HEK293 (cell line): Measurements from ENCODE around the gene LAMC3.

Experiments used
- CTCF ChIA-PET: fragments of 350-600 bp; formaldehyde crosslinking; extraction: SDS; loops from one replicate; lab custom pipeline; 2021; ENCODE audit warnings: antibody characterized with exemption; lab: Yijun Ruan, JAX
- POLR2A ChIA-PET: fragments of 300-600 bp; formaldehyde crosslinking; extraction: SDS; loops from one replicate; lab custom pipeline; 2020; ENCODE audit warnings: antibody characterized with exemption, inconsistent platforms; lab: Yijun Ruan, JAX
- H3K27ac ChIP-seq: fragments of 200-500 bp; sonication (Bioruptor generic); 2 replicates; pipeline ENCODE4 v1.5.1; 2014; ENCODE audit warnings: low read depth, low read length, control low read depth, inconsistent platforms; ENCODE audit errors: extremely low read depth
- H3K36me3 ChIP-seq, 2 experiments: fragments of 200-500 bp in 1 of 2; sonication (Bioruptor generic) in 1 of 2; 1 replicate in 1 of 2; 2 replicates in 1 of 2; pipeline ENCODE4 v1.5.1; 2014 to 2017; ENCODE audit warnings: inconsistent platforms in 2 of 2, low read length in 2 of 2; ENCODE audit not compliant: control insufficient read depth in 2 of 2, insufficient read depth in 1 of 2
- H3K4me1 ChIP-seq: fragments of 200-500 bp; sonication (Bioruptor generic); 2 replicates; pipeline ENCODE4 v1.5.1; 2014; ENCODE audit warnings: mild to moderate bottlenecking, low read length, inconsistent platforms; ENCODE audit not compliant: control insufficient read depth, insufficient read depth
- H3K4me3 ChIP-seq: 2 replicates; pipeline ENCODE4 v1.5.1; 2011; ENCODE audit warnings: low read depth, mild to moderate bottlenecking, control low read depth, low read length, moderate library complexity
- H3K9me3 ChIP-seq: fragments of 200-500 bp; sonication (Bioruptor generic); 2 replicates; pipeline ENCODE4 v1.5.1; 2014; ENCODE audit warnings: low read depth, low read length, inconsistent platforms; ENCODE audit not compliant: control insufficient read depth, insufficient read depth
- BCL11B ChIP-seq: fragments of 450-650 bp; formaldehyde crosslinking; IDR thresholded peaks from 2 replicates; pipeline ENCODE4 v1.5.1; 2016; ENCODE audit warnings: low read depth, missing biosample characterization, missing genetic modification characterization
- GLI4 ChIP-seq: fragments of 450-650 bp; formaldehyde crosslinking; IDR thresholded peaks from 2 replicates; pipeline ENCODE4 v1.5.1; 2016; ENCODE audit warnings: missing biosample characterization, missing genetic modification characterization
- SALL2 ChIP-seq: fragments of 450-650 bp; formaldehyde crosslinking; IDR thresholded peaks from 2 replicates; pipeline ENCODE4 v1.5.0; 2017; ENCODE audit warnings: missing biosample characterization, mild to moderate bottlenecking, missing genetic modification characterization, borderline replicate concordance
- TRIM28 ChIP-seq: IDR thresholded peaks from 2 replicates; pipeline ENCODE4 v1.6.1; 2011; ENCODE audit warnings: low read length, control low read depth, borderline replicate concordance
- ZBTB49 ChIP-seq: fragments of 450-650 bp; formaldehyde crosslinking; IDR thresholded peaks from 2 replicates; pipeline ENCODE4 v1.5.1; 2016; ENCODE audit warnings: missing biosample characterization, missing genetic modification characterization, low read depth
- ZEB2 ChIP-seq: fragments of 450-650 bp; formaldehyde crosslinking; IDR thresholded peaks from 2 replicates; pipeline ENCODE4 v1.5.1; 2016; ENCODE audit warnings: missing biosample characterization, missing genetic modification characterization
- ZFP3 ChIP-seq: fragments of 450-650 bp; formaldehyde crosslinking; IDR thresholded peaks from 2 replicates; pipeline ENCODE4 v1.5.1; 2016; ENCODE audit warnings: low read depth, missing biosample characterization, missing genetic modification characterization
- ZNF132 ChIP-seq: fragments of 450-650 bp; formaldehyde crosslinking; IDR thresholded peaks from 2 replicates; pipeline ENCODE4 v1.5.1; 2017; ENCODE audit warnings: missing biosample characterization, missing genetic modification characterization, borderline replicate concordance
- ZNF155 ChIP-seq: fragments of 450-650 bp; formaldehyde crosslinking; IDR thresholded peaks from 2 replicates; pipeline ENCODE4 v1.5.1; 2016; ENCODE audit warnings: missing biosample characterization, missing genetic modification characterization
- ZNF157 ChIP-seq: fragments of 450-650 bp; formaldehyde crosslinking; IDR thresholded peaks from 2 replicates; pipeline ENCODE4 v1.5.1; 2016; ENCODE audit warnings: missing biosample characterization, missing genetic modification characterization
- ZNF16 ChIP-seq: fragments of 450-650 bp; formaldehyde crosslinking; IDR thresholded peaks from 2 replicates; pipeline ENCODE4 v1.5.1; 2016; ENCODE audit warnings: low read depth, missing biosample characterization, missing genetic modification characterization
- ZNF184 ChIP-seq: fragments of 450-650 bp; IDR thresholded peaks from 2 replicates; pipeline ENCODE4 v1.5.1; 2018; ENCODE audit warnings: missing biosample characterization, mild to moderate bottlenecking, missing genetic modification characterization
- ZNF302 ChIP-seq: fragments of 450-650 bp; formaldehyde crosslinking; IDR thresholded peaks from 2 replicates; pipeline ENCODE4 v1.5.1; 2016; ENCODE audit warnings: missing biosample characterization, missing genetic modification characterization, low read depth
- ZNF549 ChIP-seq: fragments of 450-650 bp; IDR thresholded peaks from 2 replicates; pipeline ENCODE4 v1.5.1; 2018; ENCODE audit warnings: missing biosample characterization, missing genetic modification characterization, mild to moderate bottlenecking, inconsistent platforms, moderate library complexity
- ZNF560 ChIP-seq: fragments of 450-650 bp; formaldehyde crosslinking; IDR thresholded peaks from 2 replicates; pipeline ENCODE4 v1.5.1; 2017; ENCODE audit warnings: missing biosample characterization, missing genetic modification characterization, borderline replicate concordance
- ZNF571 ChIP-seq: fragments of 450-650 bp; formaldehyde crosslinking; IDR thresholded peaks from 2 replicates; pipeline ENCODE4 v1.5.0; 2017; ENCODE audit warnings: missing biosample characterization, missing genetic modification characterization
- ZNF585B ChIP-seq: fragments of 450-650 bp; formaldehyde crosslinking; IDR thresholded peaks from 2 replicates; pipeline ENCODE4 v1.5.1; 2016; ENCODE audit warnings: missing biosample characterization, missing genetic modification characterization
- ZNF660 ChIP-seq: fragments of 450-650 bp; IDR thresholded peaks from 2 replicates; pipeline ENCODE4 v1.5.1; 2018; ENCODE audit warnings: missing biosample characterization, mild to moderate bottlenecking, missing genetic modification characterization
- ZNF677 ChIP-seq: fragments of 450-650 bp; IDR thresholded peaks from 2 replicates; pipeline ENCODE4 v1.5.0; 2018; ENCODE audit warnings: missing biosample characterization, mild to moderate bottlenecking, missing genetic modification characterization, moderate library complexity
- ZSCAN16 ChIP-seq: fragments of 450-650 bp; formaldehyde crosslinking; IDR thresholded peaks from 2 replicates; pipeline ENCODE4 v1.5.1; 2016; ENCODE audit warnings: missing biosample characterization, missing genetic modification characterization
- TF ChIP-seq, protein P1 (sequence below): IDR thresholded peaks from 2 replicates; pipeline ENCODE4 v1.6.1; 2011; ENCODE audit warnings: mild to moderate bottlenecking, low read depth, low read length, borderline replicate concordance

The LAMC3 gene

DNA sequence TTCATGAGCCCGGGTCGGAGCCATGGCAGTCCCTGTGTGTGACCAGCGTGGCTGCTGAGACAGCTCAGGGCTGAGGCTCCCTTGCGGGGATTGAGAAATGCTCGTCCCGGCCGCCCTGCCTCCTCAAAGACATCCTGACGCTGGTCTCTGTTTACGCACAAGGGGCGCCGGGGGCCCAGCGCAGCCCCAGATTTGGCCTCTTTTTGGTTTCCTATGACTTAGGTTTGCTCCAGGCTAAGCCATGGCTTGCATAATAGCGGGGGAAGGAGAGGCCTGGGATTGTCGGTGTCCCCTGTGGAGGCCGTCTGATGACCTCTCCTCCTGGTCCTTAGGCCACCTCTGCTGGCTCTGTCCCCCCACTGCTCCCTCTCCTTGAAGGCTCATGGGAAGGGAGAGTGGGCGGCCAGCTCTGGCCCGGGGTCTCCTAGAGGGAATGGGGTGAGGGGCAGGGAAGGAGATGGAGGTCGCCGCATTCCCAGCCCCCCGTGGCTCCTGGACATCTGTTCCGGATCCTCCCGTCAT lies 3.5 kb downstream of the LAMC3 start:
- no peak for TF ChIP-seq ZNF16 (tag by site-specific recombination)
- no peak for TF ChIP-seq GLI4 (tag by site-specific recombination)
- no peak for TF ChIP-seq ZFP3 (tag by site-specific recombination)
- TF ChIP-seq ZNF677 = no peak
- no peak for TF ChIP-seq ZNF660
- no peak for TF ChIP-seq ZBTB49 (tag by site-specific recombination)
- no peak for TF ChIP-seq ZNF132 (tag by site-specific recombination)
- no peak for TF ChIP-seq SALL2
- no peak for TF ChIP-seq ZNF549
- TF ChIP-seq ZSCAN16 = no peak
- TF ChIP-seq, protein P1, sequence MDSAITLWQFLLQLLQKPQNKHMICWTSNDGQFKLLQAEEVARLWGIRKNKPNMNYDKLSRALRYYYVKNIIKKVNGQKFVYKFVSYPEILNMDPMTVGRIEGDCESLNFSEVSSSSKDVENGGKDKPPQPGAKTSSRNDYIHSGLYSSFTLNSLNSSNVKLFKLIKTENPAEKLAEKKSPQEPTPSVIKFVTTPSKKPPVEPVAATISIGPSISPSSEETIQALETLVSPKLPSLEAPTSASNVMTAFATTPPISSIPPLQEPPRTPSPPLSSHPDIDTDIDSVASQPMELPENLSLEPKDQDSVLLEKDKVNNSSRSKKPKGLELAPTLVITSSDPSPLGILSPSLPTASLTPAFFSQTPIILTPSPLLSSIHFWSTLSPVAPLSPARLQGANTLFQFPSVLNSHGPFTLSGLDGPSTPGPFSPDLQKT = no peak
- H3K36me3 ChIP-seq = no peaks in the 10 kb centered on the region
- CTCF ChIA-PET = interaction anchor here (0.6 to 6.4 kb wide), 4 partner anchors 15 to 243 kb away, joined by 3 to 60 read pairs (median 19); no protein-coding TSS in a partner anchor
- POLR2A ChIA-PET = no interaction called here
- no peak overlapping the region for H3K27ac ChIP-seq
- no peaks in the 10 kb centered on the region for H3K4me1 ChIP-seq
- no peaks in the 10 kb centered on the region for H3K9me3 ChIP-seq
- no peak overlapping the region for H3K4me3 ChIP-seq

- H3K4me3 ChIP-seq = no peak overlapping the region
- CTCF ChIA-PET = interaction anchor here (0.6 to 4.1 kb wide), 5 partner anchors 17 to 151 kb away, joined by 3 to 34 read pairs (median 3); no protein-coding TSS in a partner anchor
- POLR2A ChIA-PET = no interaction called here
- no peaks in the 10 kb centered on the region for H3K36me3 ChIP-seq
- H3K27ac ChIP-seq = no peak overlapping the region
- H3K4me1 ChIP-seq = no peaks in the 10 kb centered on the region
- TF ChIP-seq TRIM28 (no peak), ZNF585B (tag by site-specific recombination) (no peak), ZNF560 (tag by site-specific recombination) (no peak), ZNF571 (no peak), ZNF155 (tag by site-specific recombination) (no peak), BCL11B (tag by site-specific recombination) (no peak), ZEB2 (no peak), ZNF157 (tag by site-specific recombination) (no peak), ZNF184 (no peak), ZNF302 (tag by site-specific recombination) (no peak)
- TF ChIP-seq, all 188 proteins: peak for 0
- no peaks in the 10 kb centered on the region for H3K9me3 ChIP-seq
Observed at GRCh38 chr9:131013015-131013755, 4.2 kb downstream of the LAMC3 start.
